A549 treated with Mapracorat at 1 μM for 4 hours (cell line): ENCODE results near the gene C15orf61. TPM values are rescaled to one million over a fixed set of nuclear protein-coding genes. Genes with fewer than 3 reads are reported as not detected.

ENCODE experiments used
- total RNA-seq: library from RNA; stranded (reverse); fragments of 200-300 nt; extraction: Qiagen RNA extraction; gene quantifications from 5 replicates; pipeline ENCODE4 v1.2.3, GENCODE V29; 2022

The C15orf61 gene
- total RNA-seq = 2.6 to 4.6 TPM (median 4.0 TPM) in 5 replicates

GRCh38 chr15:67521029-67521782 is at the start of gene C15orf61:
C15orf61 (plus strand) TSS chr15:67521131; CDS start chr15:67521249, 118 bp downstream.

GRCh38 chr15:67542420-67543347 is 21.8 kb downstream of the C15orf61 start, which contains the start of gene MAP2K5:
MAP2K5 (plus strand) TSS chr15:67542703; CDS start chr15:67543336, 633 bp downstream.

Other genes with a start within 250 kb of the C15orf61 start
- gene MAP2K5, start 21.6 kb downstream of the C15orf61 start, total RNA-seq = 9.5 to 11.3 TPM (median 10.6 TPM) in 5 replicates